Pulmonary artery endothelial cell (primary cell): Measurements from ENCODE around the gene PCLO. TPM values are rescaled to one million over a fixed set of nuclear protein-coding genes. Genes with fewer than 3 reads are reported as not detected.

Source experiments
- DNase-seq: peaks from one replicate; pipeline ENCODE4 v3.0.0-alpha.2; 2011; ENCODE audit warnings: low read depth, low spot score
- total RNA-seq: library from RNA; depleted of rRNA; stranded (reverse); fragments of >200 nt; gene quantifications from 2 replicates; pipeline ENCODE4 v1.2.3, GENCODE V29; 2014

Gene PCLO
- total RNA-seq, 1 donor from 2014 or later, result under 0.01 TPM

GRCh38 chr7:82839555-82839954 lies 323.1 kb downstream of the PCLO start:
- DNase-seq, result no peak

- no peak for DNase-seq
Observed at GRCh38 chr7:82839063-82839462, 323.6 kb downstream of the PCLO start.

- no peak for DNase-seq
Observed at GRCh38 chr7:82838314-82838713, 324.4 kb downstream of the PCLO start.

GRCh38 chr7:82823073-82823472 lies 339.6 kb downstream of the PCLO start:
- DNase-seq, result no peak

GRCh38 chr7:82821037-82821436 lies 341.6 kb downstream of the PCLO start:
- no peak for DNase-seq

GRCh38 chr7:82818171-82818570 lies 344.5 kb downstream of the PCLO start:
- no peak for DNase-seq

GRCh38 chr7:82816272-82816671 lies 346.4 kb downstream of the PCLO start:
- no peak for DNase-seq

GRCh38 chr7:82810558-82811259 lies 352.0 kb downstream of the PCLO start:
- DNase-seq, result peak; percentile 3

- DNase-seq, result no peak
Observed at GRCh38 chr7:82808633-82809032, 354.1 kb downstream of the PCLO start.

GRCh38 chr7:82805527-82805960 lies 357.1 kb downstream of the PCLO start:
- peak; percentile 74 for DNase-seq

GRCh38 chr7:82803411-82803810 lies 359.3 kb downstream of the PCLO start:
- DNase-seq, result no peak

GRCh38 chr7:82789883-82790609 lies 372.6 kb downstream of the PCLO start:
- DNase-seq, result no peak

- no peak for DNase-seq
Observed at GRCh38 chr7:82778021-82778420, 384.7 kb downstream of the PCLO start.

GRCh38 chr7:82762880-82763279 lies 399.8 kb downstream of the PCLO start:
- DNase-seq, result no peak

- DNase-seq, result no peak
Observed at GRCh38 chr7:82760831-82761230, 401.9 kb downstream of the PCLO start.

- DNase-seq, result no peak
Observed at GRCh38 chr7:82760074-82760473, 402.6 kb downstream of the PCLO start.

- DNase-seq, result no peak
Observed at GRCh38 chr7:82755705-82756551, 406.8 kb downstream of the PCLO start.

GRCh38 chr7:82750007-82750406 lies 412.7 kb downstream of the PCLO start:
- DNase-seq, result no peak

- DNase-seq, result no peak
Observed at GRCh38 chr7:82745820-82746219, 416.9 kb downstream of the PCLO start.

- no peak for DNase-seq
Observed at GRCh38 chr7:82745117-82745516, 417.6 kb downstream of the PCLO start.

- no peak for DNase-seq
Observed at GRCh38 chr7:82742163-82742562, 420.5 kb downstream of the PCLO start.

- DNase-seq, result no peak
Observed at GRCh38 chr7:82741493-82741892, 421.2 kb downstream of the PCLO start.
